HFFc6 (cell line): ENCODE results near the gene MID1IP1. TPM values are rescaled to one million over a fixed set of nuclear protein-coding genes. Genes with fewer than 3 reads are reported as not detected.

ENCODE experiments used
- DNase-seq: peaks from one replicate; pipeline ENCODE4 v3.0.0-alpha.2; 2018
- H3K27ac Mint-ChIP-seq: 2 replicates; pipeline ENCODE4 v1.8.0; 2020; ENCODE audit warnings: mild to moderate bottlenecking, mixed read lengths
- H3K27me3 Mint-ChIP-seq: 2 replicates; pipeline ENCODE4 v1.8.0; 2021; ENCODE audit warnings: mild to moderate bottlenecking, moderate library complexity, mixed read lengths; ENCODE audit not compliant: insufficient read depth
- H3K36me3 Mint-ChIP-seq: 2 replicates; pipeline ENCODE4 v1.8.0; 2021; ENCODE audit warnings: low read depth, mixed read lengths
- H3K4me1 Mint-ChIP-seq: 2 replicates; pipeline ENCODE4 v1.8.0; 2020; ENCODE audit warnings: low read depth, mixed read lengths
- H3K4me3 Mint-ChIP-seq: 2 replicates; pipeline ENCODE4 v1.8.0; 2020; ENCODE audit warnings: mild to moderate bottlenecking, moderate library complexity, mixed read lengths
- H3K9me3 Mint-ChIP-seq: 2 replicates; pipeline ENCODE4 v1.8.0; 2020; ENCODE audit warnings: mild to moderate bottlenecking, mixed read lengths
- total RNA-seq, 6 experiments: library from RNA; stranded (reverse); fragmentation: NEBNext Ultra II Directional; extraction: Animal tissue kit (Norgen Biotek cat#: 25700); gene quantifications; 2 replicates in 1 of 6; 3 replicates in 5 of 6; pipeline ENCODE4 v1.2.3, GENCODE V29; 2021
- TF ChIP-seq, protein P1 (sequence below): fragments of 200-600 bp; sonication (generic); IDR thresholded peaks from 2 replicates; pipeline ENCODE4 v1.5.0; 2021; ENCODE audit warnings: antibody characterized with exemption, mild to moderate bottlenecking

MID1IP1 gene
- total RNA-seq, 6 experiments from 2014 or later: 17.3 to 22.5 (median 18.5) TPM

DNA sequence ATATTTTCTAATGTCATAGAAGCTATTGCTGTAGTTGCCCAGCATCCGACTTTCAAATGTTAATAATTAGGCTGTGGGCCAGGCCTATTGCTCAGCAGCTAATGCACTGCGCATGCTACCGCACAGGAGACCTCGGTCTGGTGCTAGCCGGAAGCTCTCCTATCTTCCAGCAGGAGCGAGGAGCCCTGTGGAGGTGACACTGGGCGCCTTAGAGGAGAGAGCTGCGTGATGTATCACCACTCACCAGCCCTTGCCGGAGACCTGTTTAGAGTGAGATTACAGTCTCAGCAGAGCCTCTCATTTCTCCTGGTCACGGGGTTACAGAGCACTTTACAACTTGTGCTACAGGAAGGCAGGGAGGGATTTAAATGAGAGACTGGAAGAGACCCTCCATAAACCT, 31.1 kb upstream of the MID1IP1 start:
- TF ChIP-seq, protein P1, sequence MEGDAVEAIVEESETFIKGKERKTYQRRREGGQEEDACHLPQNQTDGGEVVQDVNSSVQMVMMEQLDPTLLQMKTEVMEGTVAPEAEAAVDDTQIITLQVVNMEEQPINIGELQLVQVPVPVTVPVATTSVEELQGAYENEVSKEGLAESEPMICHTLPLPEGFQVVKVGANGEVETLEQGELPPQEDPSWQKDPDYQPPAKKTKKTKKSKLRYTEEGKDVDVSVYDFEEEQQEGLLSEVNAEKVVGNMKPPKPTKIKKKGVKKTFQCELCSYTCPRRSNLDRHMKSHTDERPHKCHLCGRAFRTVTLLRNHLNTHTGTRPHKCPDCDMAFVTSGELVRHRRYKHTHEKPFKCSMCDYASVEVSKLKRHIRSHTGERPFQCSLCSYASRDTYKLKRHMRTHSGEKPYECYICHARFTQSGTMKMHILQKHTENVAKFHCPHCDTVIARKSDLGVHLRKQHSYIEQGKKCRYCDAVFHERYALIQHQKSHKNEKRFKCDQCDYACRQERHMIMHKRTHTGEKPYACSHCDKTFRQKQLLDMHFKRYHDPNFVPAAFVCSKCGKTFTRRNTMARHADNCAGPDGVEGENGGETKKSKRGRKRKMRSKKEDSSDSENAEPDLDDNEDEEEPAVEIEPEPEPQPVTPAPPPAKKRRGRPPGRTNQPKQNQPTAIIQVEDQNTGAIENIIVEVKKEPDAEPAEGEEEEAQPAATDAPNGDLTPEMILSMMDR: no peak
- H3K27me3 Mint-ChIP-seq: peaks cover 5% of the 10 kb centered on the region; the same call in 1 of the 2 replicates
- no peak overlapping the region for H3K4me3 Mint-ChIP-seq
- no peaks in the 10 kb centered on the region for H3K9me3 Mint-ChIP-seq
- H3K36me3 Mint-ChIP-seq: no peaks in the 10 kb centered on the region
- no peaks in the 10 kb centered on the region for H3K4me1 Mint-ChIP-seq
- no peak for DNase-seq
- H3K27ac Mint-ChIP-seq: no peak overlapping the region

DNA sequence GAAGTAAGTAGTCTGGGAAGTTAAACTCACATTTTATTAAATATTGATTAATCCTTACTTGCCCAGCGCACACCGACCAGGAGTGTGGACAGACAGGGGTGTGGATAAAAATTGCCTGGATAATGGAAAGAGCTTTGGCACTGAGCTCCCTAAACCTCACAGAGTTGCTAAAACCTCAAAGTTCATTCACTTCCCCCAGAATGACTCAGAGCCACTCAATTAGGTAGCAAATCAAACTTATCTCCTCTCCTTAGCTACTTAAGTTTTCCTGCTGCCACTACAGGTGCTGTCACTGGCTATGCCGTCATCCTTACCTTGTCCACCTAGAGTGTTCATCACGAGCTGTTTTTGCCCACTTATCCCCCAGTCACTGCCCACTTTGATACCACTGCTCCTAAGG, 27.0 kb upstream of the MID1IP1 start:
- no peak for DNase-seq
- Mint-ChIP-seq H3K4me1 (no peaks in the 10 kb centered on the region), H3K9me3 (no peaks in the 10 kb centered on the region), H3K36me3 (no peaks in the 10 kb centered on the region), H3K27ac (no peak overlapping the region), H3K4me3 (no peak overlapping the region), H3K27me3 (peaks cover 5% of the 10 kb centered on the region; the same call in 1 of the 2 replicates)
- TF ChIP-seq, protein P1: no peak

DNA sequence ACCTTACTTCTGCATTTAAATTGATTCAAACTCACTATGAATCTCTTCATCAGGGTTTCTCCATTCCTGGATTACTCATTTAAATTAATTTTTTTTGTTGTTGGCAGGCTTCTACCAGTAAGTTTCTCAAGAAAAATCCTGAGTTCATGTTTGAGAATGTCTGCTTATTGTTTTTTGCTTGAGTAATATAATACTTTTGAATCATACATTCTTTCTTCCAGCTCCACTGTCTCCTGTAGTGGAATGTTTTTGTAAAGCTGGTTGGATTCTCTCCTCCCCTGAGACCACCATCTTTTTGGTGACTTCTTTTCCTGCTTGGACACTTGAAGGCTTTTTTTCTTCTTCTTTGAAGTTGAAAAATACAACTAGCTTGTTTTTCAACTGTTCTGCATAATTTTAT, 4.3 kb upstream of the MID1IP1 start:
- Mint-ChIP-seq H3K27ac (peak overlapping the region; percentile 55), H3K27me3 (no peaks in the 10 kb centered on the region), H3K4me3 (no peak overlapping the region; the same call in none of the 2 replicates), H3K9me3 (no peaks in the 10 kb centered on the region), H3K36me3 (no peaks in the 10 kb centered on the region), H3K4me1 (peaks cover 41% of the 10 kb centered on the region)
- TF ChIP-seq, protein P1: no peak
- DNase-seq: peak; percentile 25

DNA sequence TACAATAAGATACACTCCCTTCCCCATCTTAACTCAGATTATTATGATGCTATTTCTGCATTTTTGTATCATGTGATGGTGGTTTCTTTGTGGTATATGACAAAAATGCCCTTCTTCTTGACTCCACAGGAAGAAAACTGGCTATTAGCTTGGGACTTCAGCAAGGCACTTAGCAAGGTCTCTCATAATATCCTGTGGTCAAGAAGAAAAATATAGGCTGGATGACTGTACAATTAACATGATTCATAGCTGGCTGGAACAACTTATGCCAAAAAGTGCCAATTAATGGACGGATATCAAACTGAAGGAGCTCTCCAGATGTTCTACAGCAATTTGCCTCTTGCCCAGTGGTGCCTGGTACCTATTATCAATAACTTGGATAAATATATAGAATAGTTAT, 2.3 kb upstream of the MID1IP1 start:
- Mint-ChIP-seq H3K4me3 (peak overlapping the region; percentile 21; the same call in 1 of the 2 replicates), H3K27ac (peak overlapping the region; percentile 73), H3K36me3 (no peaks in the 10 kb centered on the region), H3K4me1 (peaks cover 55% of the 10 kb centered on the region), H3K27me3 (no peaks in the 10 kb centered on the region; the same call in 1 of the 2 replicates), H3K9me3 (no peaks in the 10 kb centered on the region)
- TF ChIP-seq, protein P1: no peak
- DNase-seq: peak; percentile 80

DNA sequence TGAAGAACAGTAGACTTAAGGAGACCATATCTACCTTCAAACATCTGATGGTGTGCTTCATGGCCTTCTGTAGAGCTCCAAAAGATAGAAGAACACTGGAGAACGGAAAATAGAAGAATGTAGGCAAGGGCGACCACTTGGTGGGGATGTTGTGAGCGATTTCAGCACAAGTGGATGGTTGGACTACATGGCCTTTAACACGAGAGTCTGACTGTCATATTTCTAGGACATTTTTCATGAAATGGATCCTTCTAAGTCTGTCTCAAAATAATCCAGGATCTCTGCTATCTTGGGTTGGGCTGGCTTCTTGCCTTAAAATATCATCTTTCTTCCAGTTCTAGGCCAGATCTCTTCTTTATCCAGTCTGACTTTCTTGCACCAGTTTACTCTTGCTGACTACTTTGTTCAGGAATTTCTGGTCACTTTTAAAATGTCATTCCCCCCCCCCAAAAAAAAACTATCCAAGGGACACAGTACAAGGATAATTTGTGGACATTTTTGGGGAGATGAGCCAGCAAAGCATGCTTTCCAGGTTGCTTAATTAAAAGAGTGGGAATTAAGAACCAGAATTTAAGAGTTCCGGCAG, 1.2 kb upstream of the MID1IP1 start:
- no peaks in the 10 kb centered on the region for H3K36me3 Mint-ChIP-seq
- H3K27me3 Mint-ChIP-seq: no peaks in the 10 kb centered on the region; the same call in 1 of the 2 replicates
- TF ChIP-seq, protein P1: peak; percentile 18; the same call in 1 of the 2 replicates
- peaks cover 55% of the 10 kb centered on the region for H3K4me1 Mint-ChIP-seq
- DNase-seq: no peak
- peak overlapping the region; percentile 97 for H3K27ac Mint-ChIP-seq
- H3K9me3 Mint-ChIP-seq: no peaks in the 10 kb centered on the region
- peak overlapping the region; percentile 17; the same call in 1 of the 2 replicates for H3K4me3 Mint-ChIP-seq
